Fibroblast of mammary gland (primary cell): ENCODE measurements around the gene ZNF263.

Source experiments
- DNase-seq: peaks from one replicate; pipeline ENCODE4 v3.0.0-alpha.2; 2010; ENCODE audit warnings: low read depth
- H3K4me3 ChIP-seq: 2 replicates; pipeline ENCODE4 v1.5.1; 2011; ENCODE audit warnings: low read depth, mild to moderate bottlenecking, low read length, moderate library complexity; ENCODE audit not compliant: control insufficient read depth
- CTCF ChIP-seq: conservative IDR thresholded peaks from 2 replicates; pipeline ENCODE4 v1.5.1; 2011; ENCODE audit warnings: low read depth, low read length, inconsistent platforms; ENCODE audit not compliant: control insufficient read depth, insufficient read depth

The ZNF263 gene

GRCh38 chr16:3254309-3254708 lies 29.0 kb upstream of the ZNF263 start:
- TF ChIP-seq CTCF: no peak
- DNase-seq: no peak
- H3K4me3 ChIP-seq: no peak overlapping the region

GRCh38 chr16:3256146-3256865 lies 27.0 kb upstream of the ZNF263 start, which contains the start of gene MEFV:
MEFV (minus strand) TSS chr16:3256633; CDS start chr16:3256587, 46 bp downstream.
- DNase-seq: peak; percentile 43
- H3K4me3 ChIP-seq: no peak within 1 kb of the TSS
- no peak for TF ChIP-seq CTCF

- no peak for TF ChIP-seq CTCF
- DNase-seq: peak; percentile 85
- H3K4me3 ChIP-seq: no peak overlapping the region
Measured at GRCh38 chr16:3256866-3257465, 26.3 kb upstream of the ZNF263 start.

- DNase-seq: no peak
- H3K4me3 ChIP-seq: no peak overlapping the region
- TF ChIP-seq CTCF: no peak
Measured at GRCh38 chr16:3259836-3260235, 23.5 kb upstream of the ZNF263 start.

DNA sequence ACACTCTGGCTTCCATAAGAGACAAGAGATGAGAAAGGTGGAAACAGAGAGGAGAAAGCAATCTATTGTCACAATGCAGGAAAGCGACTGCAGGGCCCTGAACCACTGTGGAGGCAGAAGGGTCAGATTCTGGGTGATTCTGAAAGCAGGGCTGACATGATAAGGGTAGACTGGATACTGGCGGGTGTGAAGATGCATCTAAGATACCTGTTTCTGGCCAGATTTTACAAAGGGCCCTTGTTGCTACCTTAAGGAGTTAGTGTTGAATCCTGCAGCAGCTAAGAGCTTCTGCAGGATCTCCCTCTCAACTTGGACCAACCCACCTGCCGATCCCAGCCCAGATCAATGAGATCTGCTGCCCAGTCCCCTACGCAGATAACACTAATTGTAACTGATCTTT lies 20.8 kb upstream of the ZNF263 start:
- DNase-seq: no peak
- TF ChIP-seq CTCF: no peak
- H3K4me3 ChIP-seq: no peak overlapping the region

DNA sequence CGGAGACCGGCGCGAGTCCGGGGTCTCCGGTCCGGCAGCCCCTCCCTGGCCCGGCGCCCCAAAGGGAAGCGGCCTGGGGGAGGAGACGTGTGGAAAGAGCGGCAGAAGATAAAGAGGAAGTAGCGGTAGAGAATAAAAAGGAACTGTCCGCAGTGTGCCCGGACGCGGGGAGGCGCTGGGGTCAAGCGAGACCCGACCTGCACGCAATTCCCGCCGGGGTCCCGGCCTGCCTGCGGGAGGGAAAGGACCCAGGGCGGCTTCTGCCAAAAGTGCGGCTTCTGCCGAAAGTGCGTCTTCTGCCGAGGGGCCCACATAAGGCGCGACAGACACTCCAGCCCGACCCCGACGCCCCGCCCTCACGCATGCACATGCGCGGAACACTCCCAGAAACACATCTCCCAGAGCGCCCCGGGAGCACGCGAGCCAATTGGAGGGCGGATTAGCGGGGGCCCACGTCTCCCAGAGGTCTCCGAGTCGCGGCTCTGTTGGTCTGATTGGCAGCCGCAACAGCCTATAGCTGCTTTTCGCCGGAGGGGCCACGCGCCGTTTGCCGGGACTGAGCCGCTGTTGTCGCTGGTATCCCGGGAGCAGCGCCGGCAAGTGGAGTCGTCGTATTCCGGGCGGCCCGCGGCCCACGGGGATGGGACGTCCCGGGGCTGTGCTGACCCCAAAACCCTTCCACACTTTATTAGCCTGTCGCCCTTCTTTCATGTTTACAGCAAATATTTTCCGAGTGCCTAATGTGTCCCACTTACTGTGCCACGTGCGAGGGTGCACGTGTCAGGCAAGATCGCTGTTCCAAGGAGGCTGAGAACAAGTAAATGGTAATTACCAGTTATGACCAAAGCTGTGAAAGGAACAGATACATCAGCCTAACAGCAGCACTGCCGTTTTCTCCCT lies 18.9 kb upstream of the ZNF263 start:
- no peak for TF ChIP-seq CTCF
- peak overlapping the region; percentile 77 for H3K4me3 ChIP-seq
- peak; percentile 96 for DNase-seq
